ENCODE results near the gene NOX4.

DNA sequence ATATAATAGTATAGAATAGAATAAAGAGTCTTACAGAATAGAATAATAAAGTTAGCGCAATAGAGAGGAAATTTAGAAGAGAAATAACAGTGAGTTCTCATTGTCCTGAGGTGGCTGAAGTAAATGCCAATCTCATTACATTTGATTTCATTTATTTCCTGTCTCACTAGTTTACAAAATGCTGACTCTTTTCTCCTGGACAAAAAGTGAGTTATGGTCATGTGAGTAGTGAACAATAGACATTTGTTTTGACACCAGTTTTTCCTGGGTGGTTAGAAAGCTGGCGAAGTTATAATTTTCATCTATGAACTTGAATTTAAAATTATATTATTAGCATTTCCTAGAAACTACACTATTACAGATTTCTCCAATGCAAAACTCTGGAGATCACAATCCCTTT, 169.8 kb downstream of the NOX4 start:
- no peak for TF ChIP-seq YY1 (IDR thresholded peaks at IDR 0.05; ENCODE audit: low read depth, low read length)
- TF ChIP-seq, protein P1, sequence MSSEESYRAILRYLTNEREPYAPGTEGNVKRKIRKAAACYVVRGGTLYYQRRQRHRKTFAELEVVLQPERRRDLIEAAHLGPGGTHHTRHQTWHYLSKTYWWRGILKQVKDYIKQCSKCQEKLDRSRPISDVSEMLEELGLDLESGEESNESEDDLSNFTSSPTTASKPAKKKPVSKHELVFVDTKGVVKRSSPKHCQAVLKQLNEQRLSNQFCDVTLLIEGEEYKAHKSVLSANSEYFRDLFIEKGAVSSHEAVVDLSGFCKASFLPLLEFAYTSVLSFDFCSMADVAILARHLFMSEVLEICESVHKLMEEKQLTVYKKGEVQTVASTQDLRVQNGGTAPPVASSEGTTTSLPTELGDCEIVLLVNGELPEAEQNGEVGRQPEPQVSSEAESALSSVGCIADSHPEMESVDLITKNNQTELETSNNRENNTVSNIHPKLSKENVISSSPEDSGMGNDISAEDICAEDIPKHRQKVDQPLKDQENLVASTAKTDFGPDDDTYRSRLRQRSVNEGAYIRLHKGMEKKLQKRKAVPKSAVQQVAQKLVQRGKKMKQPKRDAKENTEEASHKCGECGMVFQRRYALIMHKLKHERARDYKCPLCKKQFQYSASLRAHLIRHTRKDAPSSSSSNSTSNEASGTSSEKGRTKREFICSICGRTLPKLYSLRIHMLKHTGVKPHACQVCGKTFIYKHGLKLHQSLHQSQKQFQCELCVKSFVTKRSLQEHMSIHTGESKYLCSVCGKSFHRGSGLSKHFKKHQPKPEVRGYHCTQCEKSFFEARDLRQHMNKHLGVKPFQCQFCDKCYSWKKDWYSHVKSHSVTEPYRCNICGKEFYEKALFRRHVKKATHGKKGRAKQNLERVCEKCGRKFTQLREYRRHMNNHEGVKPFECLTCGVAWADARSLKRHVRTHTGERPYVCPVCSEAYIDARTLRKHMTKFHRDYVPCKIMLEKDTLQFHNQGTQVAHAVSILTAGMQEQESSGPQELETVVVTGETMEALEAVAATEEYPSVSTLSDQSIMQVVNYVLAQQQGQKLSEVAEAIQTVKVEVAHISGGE (CRISPR knock-in tag; IDR thresholded peaks at IDR 0.05) = no peak
- TF ChIP-seq CTCF (IDR thresholded peaks at IDR 0.05 in 2 of 3, conservative IDR thresholded peaks at IDR 0.05 in 1 of 3; ENCODE audit: control insufficient read depth in 2 of 3, extremely low read depth in 1 of 3, insufficient read depth in 1 of 3, low read depth in 3 of 3, low read length in 3 of 3) = no peak

All from GM12878 (cell line).